HEK293 (cell line): ENCODE measurements around the gene CLDN6.
A peak's percentile ranks its signal among the peaks of the same experiment; 100 is the strongest.

Source experiments
- CTCF ChIP-seq: fragments of 450-650 bp; formaldehyde crosslinking; IDR thresholded peaks from 2 replicates; pipeline ENCODE4 v1.5.1; 2016; ENCODE audit warnings: missing biosample characterization, missing genetic modification characterization
- EGR2 ChIP-seq: fragments of 450-650 bp; formaldehyde crosslinking; IDR thresholded peaks from 2 replicates; pipeline ENCODE4 v1.5.1; 2016; ENCODE audit warnings: low read depth, missing biosample characterization, missing genetic modification characterization
- GFI1B ChIP-seq: fragments of 450-650 bp; formaldehyde crosslinking; IDR thresholded peaks from 2 replicates; pipeline ENCODE4 v1.5.1; 2016; ENCODE audit warnings: missing biosample characterization, missing genetic modification characterization
- GLIS1 ChIP-seq: fragments of 450-650 bp; formaldehyde crosslinking; IDR thresholded peaks from 2 replicates; pipeline ENCODE4 v1.5.1; 2016; ENCODE audit warnings: missing biosample characterization, missing genetic modification characterization
- KLF10 ChIP-seq: fragments of 450-650 bp; IDR thresholded peaks from 2 replicates; pipeline ENCODE4 v1.5.1; 2018; ENCODE audit warnings: missing biosample characterization, mild to moderate bottlenecking, missing genetic modification characterization
- KLF9 ChIP-seq: fragments of 450-650 bp; formaldehyde crosslinking; IDR thresholded peaks from 2 replicates; pipeline ENCODE4 v1.5.1; 2016; ENCODE audit warnings: missing biosample characterization, missing genetic modification characterization, low read depth
- PRDM1 ChIP-seq: fragments of 450-650 bp; formaldehyde crosslinking; IDR thresholded peaks from 2 replicates; pipeline ENCODE4; 2016; ENCODE audit warnings: missing biosample characterization, missing genetic modification characterization
- REPIN1 ChIP-seq: fragments of 450-650 bp; formaldehyde crosslinking; IDR thresholded peaks from 2 replicates; pipeline ENCODE4 v1.5.1; 2017; ENCODE audit warnings: missing biosample characterization, missing genetic modification characterization, low read depth
- ZBTB44 ChIP-seq: fragments of 450-650 bp; IDR thresholded peaks from 2 replicates; pipeline ENCODE4 v1.5.1; 2018; ENCODE audit warnings: missing biosample characterization, mild to moderate bottlenecking, missing genetic modification characterization
- ZBTB48 ChIP-seq: fragments of 450-650 bp; formaldehyde crosslinking; IDR thresholded peaks from 2 replicates; pipeline ENCODE4 v1.5.1; 2016; ENCODE audit warnings: missing biosample characterization, missing genetic modification characterization
- ZBTB8A ChIP-seq: fragments of 450-650 bp; formaldehyde crosslinking; IDR thresholded peaks from 2 replicates; pipeline ENCODE4 v1.5.1; 2016; ENCODE audit warnings: missing biosample characterization, missing genetic modification characterization
- ZFP69B ChIP-seq: fragments of 450-650 bp; formaldehyde crosslinking; IDR thresholded peaks from 2 replicates; pipeline ENCODE4 v1.5.1; 2016; ENCODE audit warnings: missing biosample characterization, missing genetic modification characterization
- ZNF274 ChIP-seq, 2 experiments: fragments of 200-500 bp in 1 of 2; fragments of 450-650 bp in 1 of 2; sonication (Bioruptor generic) in 1 of 2; formaldehyde crosslinking in 1 of 2; IDR thresholded peaks; 2 replicates each; pipeline versions ENCODE4 v1.5.1 to v1.6.1; 2014 to 2016; ENCODE audit warnings: borderline replicate concordance in 1 of 2, inconsistent platforms in 1 of 2, low read length in 1 of 2, missing biosample characterization in 1 of 2, missing genetic modification characterization in 1 of 2
- ZNF335 ChIP-seq: fragments of 450-650 bp; formaldehyde crosslinking; conservative IDR thresholded peaks from 2 replicates; pipeline ENCODE4 v1.5.1; 2016; ENCODE audit warnings: missing biosample characterization, missing genetic modification characterization
- ZNF404 ChIP-seq: fragments of 450-650 bp; formaldehyde crosslinking; IDR thresholded peaks from 2 replicates; pipeline ENCODE4 v1.5.1; 2017; ENCODE audit warnings: missing biosample characterization, missing genetic modification characterization
- ZNF596 ChIP-seq: fragments of 450-650 bp; IDR thresholded peaks from 2 replicates; pipeline ENCODE4 v1.5.0; 2018; ENCODE audit warnings: missing biosample characterization, mild to moderate bottlenecking, missing genetic modification characterization, moderate library complexity
- ZNF621 ChIP-seq: fragments of 450-650 bp; formaldehyde crosslinking; IDR thresholded peaks from 2 replicates; pipeline ENCODE4 v1.5.1; 2017; ENCODE audit warnings: missing biosample characterization, missing genetic modification characterization
- ZNF670 ChIP-seq: fragments of 450-650 bp; formaldehyde crosslinking; IDR thresholded peaks from 2 replicates; pipeline ENCODE4 v1.5.1; 2016; ENCODE audit warnings: missing biosample characterization, missing genetic modification characterization, low read depth
- ZNF768 ChIP-seq: fragments of 450-650 bp; formaldehyde crosslinking; IDR thresholded peaks from 2 replicates; pipeline ENCODE4 v1.5.1; 2018; ENCODE audit warnings: missing biosample characterization, mild to moderate bottlenecking, missing genetic modification characterization
- ZNF776 ChIP-seq: fragments of 450-650 bp; formaldehyde crosslinking; IDR thresholded peaks from 2 replicates; pipeline ENCODE4 v1.5.0; 2017; ENCODE audit warnings: missing biosample characterization, missing genetic modification characterization, borderline replicate concordance
- ZNF785 ChIP-seq: fragments of 450-650 bp; formaldehyde crosslinking; IDR thresholded peaks from 2 replicates; pipeline ENCODE4 v1.5.1; 2016; ENCODE audit warnings: missing biosample characterization, missing genetic modification characterization
- TF ChIP-seq, protein P1 (sequence below): fragments of 450-650 bp; formaldehyde crosslinking; IDR thresholded peaks from 2 replicates; pipeline ENCODE4 v1.5.1; 2016; ENCODE audit warnings: missing biosample characterization, missing genetic modification characterization, borderline replicate concordance
- TF ChIP-seq, protein P2 (sequence below): fragments of 450-650 bp; formaldehyde crosslinking; IDR thresholded peaks from 2 replicates; pipeline ENCODE4 v1.5.1; 2016; ENCODE audit warnings: missing biosample characterization, missing genetic modification characterization
- TF ChIP-seq, protein P3 (sequence below): fragments of 450-650 bp; formaldehyde crosslinking; conservative IDR thresholded peaks from 2 replicates; pipeline ENCODE4 v1.5.1; 2016; ENCODE audit warnings: low read depth, missing biosample characterization, missing genetic modification characterization
- TF ChIP-seq, protein P4 (sequence below): fragments of 450-650 bp; formaldehyde crosslinking; IDR thresholded peaks from 2 replicates; pipeline ENCODE4 v1.5.1; 2016; ENCODE audit warnings: missing biosample characterization, missing genetic modification characterization

The CLDN6 gene

DNA sequence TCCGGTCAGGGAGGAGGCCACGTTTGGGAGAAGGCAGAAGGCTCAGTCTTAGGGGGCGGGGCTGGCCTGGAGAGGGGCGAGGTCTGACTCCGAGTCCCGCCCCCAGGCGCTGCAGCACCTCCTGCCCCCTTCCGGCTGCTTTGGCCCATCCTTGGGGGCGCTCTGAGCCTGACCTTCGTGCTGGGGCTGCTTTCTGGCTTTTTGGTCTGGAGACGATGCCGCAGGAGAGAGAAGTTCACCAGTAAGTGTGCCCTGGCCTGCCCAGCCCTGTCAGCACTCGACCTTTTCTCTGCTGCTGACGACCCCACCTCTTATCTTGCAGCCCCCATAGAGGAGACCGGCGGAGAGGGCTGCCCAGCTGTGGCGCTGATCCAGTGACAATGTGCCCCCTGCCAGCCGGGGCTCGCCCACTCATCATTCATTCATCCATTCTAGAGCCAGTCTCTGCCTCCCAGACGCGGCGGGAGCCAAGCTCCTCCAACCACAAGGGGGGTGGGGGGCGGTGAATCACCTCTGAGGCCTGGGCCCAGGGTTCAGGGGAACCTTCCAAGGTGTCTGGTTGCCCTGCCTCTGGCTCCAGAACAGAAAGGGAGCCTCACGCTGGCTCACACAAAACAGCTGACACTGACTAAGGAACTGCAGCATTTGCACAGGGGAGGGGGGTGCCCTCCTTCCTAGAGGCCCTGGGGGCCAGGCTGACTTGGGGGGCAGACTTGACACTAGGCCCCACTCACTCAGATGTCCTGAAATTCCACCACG lies 3.6 kb upstream of the CLDN6 start (continued):
- TF ChIP-seq ZNF776 (tag by site-specific recombination) (no peak), EGR2 (tag by site-specific recombination) (peak; percentile 68), ZBTB48 (tag by site-specific recombination) (peak; percentile 88), KLF10 (tag by site-specific recombination) (0 out of 2 replicates have a peak, but pooled peaks have one; percentile 10), ZBTB44 (tag by site-specific recombination) (no peak), ZNF621 (no peak), REPIN1 (tag by site-specific recombination) (no peak), KLF9 (peak; percentile 91), ZNF785 (tag by site-specific recombination) (no peak), ZBTB8A (tag by site-specific recombination) (no peak), PRDM1 (tag by site-specific recombination) (no peak), ZNF596 (no peak), GLIS1 (peak; percentile 98), ZNF335 (tag by site-specific recombination) (0 out of 2 replicates have a peak, but pooled peaks have one; percentile 8), ZNF670 (tag by site-specific recombination) (no peak), ZNF404 (no peak), ZNF274 (IDR thresholded peaks at IDR 0.05; ENCODE audit: low read length) (no peak), ZNF274 (tag by site-specific recombination; IDR thresholded peaks at IDR 0.05; ENCODE audit: borderline replicate concordance) (no peak), ZFP69B (tag by site-specific recombination) (peak; percentile 69; the same call in 1 of the 2 replicates), ZNF768 (tag by site-specific recombination) (no peak), CTCF (tag by site-specific recombination) (peak; percentile 97), GFI1B (tag by site-specific recombination) (no peak)
- TF ChIP-seq, protein P1, sequence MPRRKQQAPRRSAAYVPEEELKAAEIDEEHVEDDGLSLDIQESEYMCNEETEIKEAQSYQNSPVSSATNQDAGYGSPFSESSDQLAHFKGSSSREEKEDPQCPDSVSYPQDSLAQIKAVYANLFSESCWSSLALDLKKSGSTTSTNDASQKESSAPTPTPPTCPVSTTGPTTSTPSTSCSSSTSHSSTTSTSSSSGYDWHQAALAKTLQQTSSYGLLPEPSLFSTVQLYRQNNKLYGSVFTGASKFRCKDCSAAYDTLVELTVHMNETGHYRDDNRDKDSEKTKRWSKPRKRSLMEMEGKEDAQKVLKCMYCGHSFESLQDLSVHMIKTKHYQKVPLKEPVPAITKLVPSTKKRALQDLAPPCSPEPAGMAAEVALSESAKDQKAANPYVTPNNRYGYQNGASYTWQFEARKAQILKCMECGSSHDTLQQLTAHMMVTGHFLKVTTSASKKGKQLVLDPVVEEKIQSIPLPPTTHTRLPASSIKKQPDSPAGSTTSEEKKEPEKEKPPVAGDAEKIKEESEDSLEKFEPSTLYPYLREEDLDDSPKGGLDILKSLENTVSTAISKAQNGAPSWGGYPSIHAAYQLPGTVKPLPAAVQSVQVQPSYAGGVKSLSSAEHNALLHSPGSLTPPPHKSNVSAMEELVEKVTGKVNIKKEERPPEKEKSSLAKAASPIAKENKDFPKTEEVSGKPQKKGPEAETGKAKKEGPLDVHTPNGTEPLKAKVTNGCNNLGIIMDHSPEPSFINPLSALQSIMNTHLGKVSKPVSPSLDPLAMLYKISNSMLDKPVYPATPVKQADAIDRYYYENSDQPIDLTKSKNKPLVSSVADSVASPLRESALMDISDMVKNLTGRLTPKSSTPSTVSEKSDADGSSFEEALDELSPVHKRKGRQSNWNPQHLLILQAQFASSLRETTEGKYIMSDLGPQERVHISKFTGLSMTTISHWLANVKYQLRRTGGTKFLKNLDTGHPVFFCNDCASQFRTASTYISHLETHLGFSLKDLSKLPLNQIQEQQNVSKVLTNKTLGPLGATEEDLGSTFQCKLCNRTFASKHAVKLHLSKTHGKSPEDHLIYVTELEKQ = no peak
- TF ChIP-seq, protein P2, sequence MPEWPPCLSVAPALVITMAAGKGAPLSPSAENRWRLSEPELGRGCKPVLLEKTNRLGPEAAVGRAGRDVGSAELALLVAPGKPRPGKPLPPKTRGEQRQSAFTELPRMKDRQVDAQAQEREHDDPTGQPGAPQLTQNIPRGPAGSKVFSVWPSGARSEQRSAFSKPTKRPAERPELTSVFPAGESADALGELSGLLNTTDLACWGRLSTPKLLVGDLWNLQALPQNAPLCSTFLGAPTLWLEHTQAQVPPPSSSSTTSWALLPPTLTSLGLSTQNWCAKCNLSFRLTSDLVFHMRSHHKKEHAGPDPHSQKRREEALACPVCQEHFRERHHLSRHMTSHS (tag by site-specific recombination) = no peak
- TF ChIP-seq, protein P3, sequence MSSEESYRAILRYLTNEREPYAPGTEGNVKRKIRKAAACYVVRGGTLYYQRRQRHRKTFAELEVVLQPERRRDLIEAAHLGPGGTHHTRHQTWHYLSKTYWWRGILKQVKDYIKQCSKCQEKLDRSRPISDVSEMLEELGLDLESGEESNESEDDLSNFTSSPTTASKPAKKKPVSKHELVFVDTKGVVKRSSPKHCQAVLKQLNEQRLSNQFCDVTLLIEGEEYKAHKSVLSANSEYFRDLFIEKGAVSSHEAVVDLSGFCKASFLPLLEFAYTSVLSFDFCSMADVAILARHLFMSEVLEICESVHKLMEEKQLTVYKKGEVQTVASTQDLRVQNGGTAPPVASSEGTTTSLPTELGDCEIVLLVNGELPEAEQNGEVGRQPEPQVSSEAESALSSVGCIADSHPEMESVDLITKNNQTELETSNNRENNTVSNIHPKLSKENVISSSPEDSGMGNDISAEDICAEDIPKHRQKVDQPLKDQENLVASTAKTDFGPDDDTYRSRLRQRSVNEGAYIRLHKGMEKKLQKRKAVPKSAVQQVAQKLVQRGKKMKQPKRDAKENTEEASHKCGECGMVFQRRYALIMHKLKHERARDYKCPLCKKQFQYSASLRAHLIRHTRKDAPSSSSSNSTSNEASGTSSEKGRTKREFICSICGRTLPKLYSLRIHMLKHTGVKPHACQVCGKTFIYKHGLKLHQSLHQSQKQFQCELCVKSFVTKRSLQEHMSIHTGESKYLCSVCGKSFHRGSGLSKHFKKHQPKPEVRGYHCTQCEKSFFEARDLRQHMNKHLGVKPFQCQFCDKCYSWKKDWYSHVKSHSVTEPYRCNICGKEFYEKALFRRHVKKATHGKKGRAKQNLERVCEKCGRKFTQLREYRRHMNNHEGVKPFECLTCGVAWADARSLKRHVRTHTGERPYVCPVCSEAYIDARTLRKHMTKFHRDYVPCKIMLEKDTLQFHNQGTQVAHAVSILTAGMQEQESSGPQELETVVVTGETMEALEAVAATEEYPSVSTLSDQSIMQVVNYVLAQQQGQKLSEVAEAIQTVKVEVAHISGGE (tag by site-specific recombination) = peak; percentile 67
- TF ChIP-seq, protein P4, sequence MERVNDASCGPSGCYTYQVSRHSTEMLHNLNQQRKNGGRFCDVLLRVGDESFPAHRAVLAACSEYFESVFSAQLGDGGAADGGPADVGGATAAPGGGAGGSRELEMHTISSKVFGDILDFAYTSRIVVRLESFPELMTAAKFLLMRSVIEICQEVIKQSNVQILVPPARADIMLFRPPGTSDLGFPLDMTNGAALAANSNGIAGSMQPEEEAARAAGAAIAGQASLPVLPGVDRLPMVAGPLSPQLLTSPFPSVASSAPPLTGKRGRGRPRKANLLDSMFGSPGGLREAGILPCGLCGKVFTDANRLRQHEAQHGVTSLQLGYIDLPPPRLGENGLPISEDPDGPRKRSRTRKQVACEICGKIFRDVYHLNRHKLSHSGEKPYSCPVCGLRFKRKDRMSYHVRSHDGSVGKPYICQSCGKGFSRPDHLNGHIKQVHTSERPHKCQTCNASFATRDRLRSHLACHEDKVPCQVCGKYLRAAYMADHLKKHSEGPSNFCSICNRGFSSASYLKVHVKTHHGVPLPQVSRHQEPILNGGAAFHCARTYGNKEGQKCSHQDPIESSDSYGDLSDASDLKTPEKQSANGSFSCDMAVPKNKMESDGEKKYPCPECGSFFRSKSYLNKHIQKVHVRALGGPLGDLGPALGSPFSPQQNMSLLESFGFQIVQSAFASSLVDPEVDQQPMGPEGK (tag by site-specific recombination) = peak; percentile 73
